ENCODE results near the gene SLAMF9.

DNA sequence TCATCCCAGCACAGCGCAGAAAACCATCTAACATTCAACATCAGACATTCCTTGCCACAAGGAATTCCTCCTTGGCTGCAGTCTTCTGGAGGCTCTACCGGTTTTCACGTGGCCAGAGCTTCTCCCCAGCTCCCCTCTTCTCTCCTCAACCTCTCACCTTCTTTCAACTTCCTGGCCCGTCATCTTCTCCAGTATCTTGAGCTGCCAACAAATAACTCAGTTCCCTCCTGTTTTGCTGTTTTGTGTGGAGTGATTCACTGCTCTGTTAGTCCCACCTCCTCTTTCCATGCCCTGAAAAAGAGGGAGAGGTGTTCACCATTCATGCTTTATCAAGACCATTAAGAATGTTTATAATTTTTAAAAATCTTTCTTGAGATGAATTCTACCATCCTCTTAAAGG lies 45.2 kb upstream of the SLAMF9 start:
- TF ChIP-seq, protein P1, sequence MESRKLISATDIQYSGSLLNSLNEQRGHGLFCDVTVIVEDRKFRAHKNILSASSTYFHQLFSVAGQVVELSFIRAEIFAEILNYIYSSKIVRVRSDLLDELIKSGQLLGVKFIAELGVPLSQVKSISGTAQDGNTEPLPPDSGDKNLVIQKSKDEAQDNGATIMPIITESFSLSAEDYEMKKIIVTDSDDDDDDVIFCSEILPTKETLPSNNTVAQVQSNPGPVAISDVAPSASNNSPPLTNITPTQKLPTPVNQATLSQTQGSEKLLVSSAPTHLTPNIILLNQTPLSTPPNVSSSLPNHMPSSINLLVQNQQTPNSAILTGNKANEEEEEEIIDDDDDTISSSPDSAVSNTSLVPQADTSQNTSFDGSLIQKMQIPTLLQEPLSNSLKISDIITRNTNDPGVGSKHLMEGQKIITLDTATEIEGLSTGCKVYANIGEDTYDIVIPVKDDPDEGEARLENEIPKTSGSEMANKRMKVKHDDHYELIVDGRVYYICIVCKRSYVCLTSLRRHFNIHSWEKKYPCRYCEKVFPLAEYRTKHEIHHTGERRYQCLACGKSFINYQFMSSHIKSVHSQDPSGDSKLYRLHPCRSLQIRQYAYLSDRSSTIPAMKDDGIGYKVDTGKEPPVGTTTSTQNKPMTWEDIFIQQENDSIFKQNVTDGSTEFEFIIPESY (IDR thresholded peaks at IDR 0.05; ENCODE audit: extremely low read depth, insufficient replicate concordance, low read length): no peak
- TF ChIP-seq, protein P2, sequence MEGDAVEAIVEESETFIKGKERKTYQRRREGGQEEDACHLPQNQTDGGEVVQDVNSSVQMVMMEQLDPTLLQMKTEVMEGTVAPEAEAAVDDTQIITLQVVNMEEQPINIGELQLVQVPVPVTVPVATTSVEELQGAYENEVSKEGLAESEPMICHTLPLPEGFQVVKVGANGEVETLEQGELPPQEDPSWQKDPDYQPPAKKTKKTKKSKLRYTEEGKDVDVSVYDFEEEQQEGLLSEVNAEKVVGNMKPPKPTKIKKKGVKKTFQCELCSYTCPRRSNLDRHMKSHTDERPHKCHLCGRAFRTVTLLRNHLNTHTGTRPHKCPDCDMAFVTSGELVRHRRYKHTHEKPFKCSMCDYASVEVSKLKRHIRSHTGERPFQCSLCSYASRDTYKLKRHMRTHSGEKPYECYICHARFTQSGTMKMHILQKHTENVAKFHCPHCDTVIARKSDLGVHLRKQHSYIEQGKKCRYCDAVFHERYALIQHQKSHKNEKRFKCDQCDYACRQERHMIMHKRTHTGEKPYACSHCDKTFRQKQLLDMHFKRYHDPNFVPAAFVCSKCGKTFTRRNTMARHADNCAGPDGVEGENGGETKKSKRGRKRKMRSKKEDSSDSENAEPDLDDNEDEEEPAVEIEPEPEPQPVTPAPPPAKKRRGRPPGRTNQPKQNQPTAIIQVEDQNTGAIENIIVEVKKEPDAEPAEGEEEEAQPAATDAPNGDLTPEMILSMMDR (IDR thresholded peaks at IDR 0.05 in 2 of 3, conservative IDR thresholded peaks at IDR 0.05 in 1 of 3; ENCODE audit: borderline replicate concordance in 1 of 3, insufficient read depth in 1 of 3, low read depth in 2 of 3, low read length in 2 of 3): no peak
- no peak for TF ChIP-seq RAD21 (IDR thresholded peaks at IDR 0.05; ENCODE audit: low read depth)
- TF ChIP-seq, protein P3, sequence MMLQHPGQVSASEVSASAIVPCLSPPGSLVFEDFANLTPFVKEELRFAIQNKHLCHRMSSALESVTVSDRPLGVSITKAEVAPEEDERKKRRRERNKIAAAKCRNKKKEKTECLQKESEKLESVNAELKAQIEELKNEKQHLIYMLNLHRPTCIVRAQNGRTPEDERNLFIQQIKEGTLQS (IDR thresholded peaks at IDR 0.05): no peak
- TF ChIP-seq CEBPB (IDR thresholded peaks at IDR 0.05; ENCODE audit: low read depth): no peak
- TF ChIP-seq, protein P4, sequence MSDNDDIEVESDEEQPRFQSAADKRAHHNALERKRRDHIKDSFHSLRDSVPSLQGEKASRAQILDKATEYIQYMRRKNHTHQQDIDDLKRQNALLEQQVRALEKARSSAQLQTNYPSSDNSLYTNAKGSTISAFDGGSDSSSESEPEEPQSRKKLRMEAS (IDR thresholded peaks at IDR 0.05): no peak
- TF ChIP-seq POLR2A (IDR thresholded peaks at IDR 0.05; ENCODE audit: borderline replicate concordance, extremely low read depth, insufficient read depth, insufficient read length): no peak
- no peak for TF ChIP-seq ZNF274 (IDR thresholded peaks at IDR 0.05; ENCODE audit: low read depth, low read length)
- no peak for TF ChIP-seq EZH2 (IDR thresholded peaks at IDR 0.05)
- TF ChIP-seq, protein P5, sequence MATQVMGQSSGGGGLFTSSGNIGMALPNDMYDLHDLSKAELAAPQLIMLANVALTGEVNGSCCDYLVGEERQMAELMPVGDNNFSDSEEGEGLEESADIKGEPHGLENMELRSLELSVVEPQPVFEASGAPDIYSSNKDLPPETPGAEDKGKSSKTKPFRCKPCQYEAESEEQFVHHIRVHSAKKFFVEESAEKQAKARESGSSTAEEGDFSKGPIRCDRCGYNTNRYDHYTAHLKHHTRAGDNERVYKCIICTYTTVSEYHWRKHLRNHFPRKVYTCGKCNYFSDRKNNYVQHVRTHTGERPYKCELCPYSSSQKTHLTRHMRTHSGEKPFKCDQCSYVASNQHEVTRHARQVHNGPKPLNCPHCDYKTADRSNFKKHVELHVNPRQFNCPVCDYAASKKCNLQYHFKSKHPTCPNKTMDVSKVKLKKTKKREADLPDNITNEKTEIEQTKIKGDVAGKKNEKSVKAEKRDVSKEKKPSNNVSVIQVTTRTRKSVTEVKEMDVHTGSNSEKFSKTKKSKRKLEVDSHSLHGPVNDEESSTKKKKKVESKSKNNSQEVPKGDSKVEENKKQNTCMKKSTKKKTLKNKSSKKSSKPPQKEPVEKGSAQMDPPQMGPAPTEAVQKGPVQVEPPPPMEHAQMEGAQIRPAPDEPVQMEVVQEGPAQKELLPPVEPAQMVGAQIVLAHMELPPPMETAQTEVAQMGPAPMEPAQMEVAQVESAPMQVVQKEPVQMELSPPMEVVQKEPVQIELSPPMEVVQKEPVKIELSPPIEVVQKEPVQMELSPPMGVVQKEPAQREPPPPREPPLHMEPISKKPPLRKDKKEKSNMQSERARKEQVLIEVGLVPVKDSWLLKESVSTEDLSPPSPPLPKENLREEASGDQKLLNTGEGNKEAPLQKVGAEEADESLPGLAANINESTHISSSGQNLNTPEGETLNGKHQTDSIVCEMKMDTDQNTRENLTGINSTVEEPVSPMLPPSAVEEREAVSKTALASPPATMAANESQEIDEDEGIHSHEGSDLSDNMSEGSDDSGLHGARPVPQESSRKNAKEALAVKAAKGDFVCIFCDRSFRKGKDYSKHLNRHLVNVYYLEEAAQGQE (IDR thresholded peaks at IDR 0.05; ENCODE audit: low read depth): no peak
- no peak for TF ChIP-seq POLR2AphosphoS5 (IDR thresholded peaks at IDR 0.05; ENCODE audit: low read depth, low read length)
